WTC11 (cell line): ENCODE measurements around the gene DCXR. TPM values are rescaled to one million over a fixed set of nuclear protein-coding genes. Genes with fewer than 3 reads are reported as not detected.

ENCODE experiments used
- ATAC-seq: fragments of 200-7000 bp; cut with Tn5 transposase; 2 replicates; pipeline ENCODE4 v1.10.0; 2021; ENCODE audit warnings: mild to moderate bottlenecking, moderate library complexity
- CTCF ChIA-PET: fragments of 300-600 bp; sonication (Branson Sonifier 250); formaldehyde crosslinking; loops from one replicate; lab custom pipeline; 2021; ENCODE audit warnings: antibody characterized with exemption; lab: Charles Lee
- POLR2A ChIA-PET: fragments of 350-600 bp; sonication (Branson Sonifier 250); formaldehyde crosslinking; loops from one replicate; lab custom pipeline; 2021; ENCODE audit warnings: antibody characterized with exemption; lab: Charles Lee
- DNase-seq: peaks from one replicate; pipeline ENCODE4 v3.0.0; 2021; ENCODE audit warnings: low spot score
- H3K27ac Mint-ChIP-seq: 2 replicates; pipeline ENCODE4 v1.8.0; 2021; ENCODE audit warnings: mixed read lengths
- H3K27me3 Mint-ChIP-seq: 2 replicates; pipeline ENCODE4 v1.8.0; 2021; ENCODE audit warnings: low read depth, mild to moderate bottlenecking, moderate library complexity, mixed read lengths
- H3K36me3 Mint-ChIP-seq: 2 replicates; pipeline ENCODE4 v1.8.0; 2021; ENCODE audit warnings: mixed read lengths
- H3K4me1 Mint-ChIP-seq: 2 replicates; pipeline ENCODE4 v1.8.0; 2022; ENCODE audit warnings: mixed read lengths
- H3K4me3 Mint-ChIP-seq: 2 replicates; pipeline ENCODE4 v1.8.0; 2021; ENCODE audit warnings: mild to moderate bottlenecking, moderate library complexity, mixed read lengths
- H3K9me3 Mint-ChIP-seq: 2 replicates; pipeline ENCODE4 v1.8.0; 2021; ENCODE audit warnings: mixed read lengths
- ATF1 ChIP-seq: sonication (generic); formaldehyde crosslinking; IDR thresholded peaks from 2 replicates; pipeline ENCODE4 v1.8.1; 2023; ENCODE audit warnings: mild to moderate bottlenecking, moderate library complexity, missing genetic modification reagents
- CBFB ChIP-seq: sonication (generic); formaldehyde crosslinking; IDR thresholded peaks from 2 replicates; pipeline ENCODE4 v1.8.1; 2022; ENCODE audit warnings: mild to moderate bottlenecking, low read depth, missing genetic modification reagents
- CREB1 ChIP-seq: sonication (generic); formaldehyde crosslinking; IDR thresholded peaks from 2 replicates; pipeline ENCODE4 v1.8.0; 2023; ENCODE audit warnings: mild to moderate bottlenecking, missing genetic modification reagents
- CTCF ChIP-seq: fragments of 200-600 bp; IDR thresholded peaks from 2 replicates; pipeline ENCODE4 v1.8.0; 2022; ENCODE audit warnings: antibody characterized with exemption
- FOXP1 ChIP-seq: sonication (generic); formaldehyde crosslinking; IDR thresholded peaks from 2 replicates; pipeline ENCODE4 v1.8.0; 2022; ENCODE audit warnings: missing genetic modification reagents, mild to moderate bottlenecking, moderate library complexity, borderline replicate concordance
- GABPB1 ChIP-seq: sonication (generic); formaldehyde crosslinking; IDR thresholded peaks from 2 replicates; pipeline ENCODE4 v1.8.1; 2023; ENCODE audit warnings: mild to moderate bottlenecking, missing genetic modification reagents
- HMGXB4 ChIP-seq: sonication (generic); formaldehyde crosslinking; IDR thresholded peaks from 2 replicates; pipeline ENCODE4 v1.8.1; 2023; ENCODE audit warnings: mild to moderate bottlenecking, moderate library complexity, missing genetic modification reagents
- IRF1 ChIP-seq: sonication (generic); formaldehyde crosslinking; IDR thresholded peaks from 2 replicates; pipeline ENCODE4 v1.8.0; 2023; ENCODE audit warnings: missing genetic modification reagents
- IRF2 ChIP-seq: sonication (generic); formaldehyde crosslinking; IDR thresholded peaks from 2 replicates; pipeline ENCODE4 v1.8.0; 2022; ENCODE audit warnings: low read depth, missing genetic modification reagents, borderline replicate concordance
- JAZF1 ChIP-seq: fragments of 250-450 bp; sonication (Bioruptor Pico); IDR thresholded peaks from 2 replicates; pipeline ENCODE4 v1.9.0; 2021; ENCODE audit warnings: moderate library complexity, mild to moderate bottlenecking, inconsistent platforms
- KAT7 ChIP-seq: sonication (generic); formaldehyde crosslinking; IDR thresholded peaks from 2 replicates; pipeline ENCODE4 v1.8.1; 2023; ENCODE audit warnings: missing genetic modification reagents, mild to moderate bottlenecking, borderline replicate concordance
- MLX ChIP-seq: sonication (generic); formaldehyde crosslinking; IDR thresholded peaks from 2 replicates; pipeline ENCODE4 v1.8.1; 2023; ENCODE audit warnings: mild to moderate bottlenecking, missing genetic modification reagents, moderate library complexity
- NR1H2 ChIP-seq: sonication (generic); formaldehyde crosslinking; IDR thresholded peaks from 2 replicates; pipeline ENCODE4 v1.9.0; 2021; ENCODE audit warnings: mild to moderate bottlenecking, moderate library complexity, missing genetic modification reagents
- PREB ChIP-seq: sonication (generic); formaldehyde crosslinking; IDR thresholded peaks from 2 replicates; pipeline ENCODE4 v1.8.1; 2022; ENCODE audit warnings: mild to moderate bottlenecking, missing genetic modification reagents, moderate library complexity, borderline replicate concordance
- PRRX2 ChIP-seq: fragments of 250-450 bp; sonication (Bioruptor Pico); IDR thresholded peaks from 2 replicates; pipeline ENCODE4 v1.8.0; 2021; ENCODE audit warnings: mild to moderate bottlenecking
- SP1 ChIP-seq: sonication (generic); formaldehyde crosslinking; conservative IDR thresholded peaks from 2 replicates; pipeline ENCODE4 v1.8.1; 2022; ENCODE audit warnings: missing genetic modification reagents
- TP53 ChIP-seq: sonication (generic); formaldehyde crosslinking; IDR thresholded peaks from 2 replicates; pipeline ENCODE4 v1.8.1; 2023; ENCODE audit warnings: mild to moderate bottlenecking, missing genetic modification reagents
- ZMAT4 ChIP-seq: fragments of 250-450 bp; sonication (Bioruptor Pico); IDR thresholded peaks from 2 replicates; pipeline ENCODE4 v1.9.0; 2021; ENCODE audit warnings: mild to moderate bottlenecking
- ZNF281 ChIP-seq: sonication (generic); formaldehyde crosslinking; IDR thresholded peaks from 2 replicates; pipeline ENCODE4 v1.8.0; 2023; ENCODE audit warnings: mild to moderate bottlenecking, missing genetic modification reagents
- ZNF671 ChIP-seq: fragments of 250-450 bp; sonication (Bioruptor Pico); IDR thresholded peaks from 2 replicates; pipeline ENCODE4 v1.8.0; 2021; ENCODE audit warnings: mild to moderate bottlenecking
- ZSCAN18 ChIP-seq: fragments of 250-450 bp; sonication (Bioruptor Pico); IDR thresholded peaks from 2 replicates; pipeline ENCODE4 v2.1.2; 2022; ENCODE audit warnings: mild to moderate bottlenecking, moderate library complexity
- total RNA-seq: library from RNA; stranded (reverse); gene quantifications from 3 replicates; pipeline ENCODE4 v1.2.3, GENCODE V29; 2021

Gene DCXR
- total RNA-seq, 1 experiment from 2014 or later = 130 TPM

GRCh38 chr17:82055023-82055964 is 17.8 kb upstream of the DCXR start:
- POLR2A ChIA-PET = no interaction called here

GRCh38 chr17:82054351-82055022 is 17.0 kb upstream of the DCXR start:
- CTCF ChIA-PET = interaction anchor here (5.8 kb wide), 1 partner anchor 24 kb away, joined by 31 read pairs; the partner anchor contains the start of gene RAC3
- TF ChIP-seq PRRX2 (CRISPR knock-in tag) (no peak), JAZF1 (CRISPR knock-in tag) (no peak), IRF1 (CRISPR knock-in tag) (no peak), ZMAT4 (CRISPR knock-in tag) (no peak), FOXP1 (CRISPR knock-in tag) (no peak), NR1H2 (CRISPR knock-in tag) (no peak), GABPB1 (no peak), TP53 (CRISPR knock-in tag) (no peak), ZNF671 (CRISPR knock-in tag) (no peak), IRF2 (CRISPR knock-in tag) (no peak), CBFB (CRISPR knock-in tag) (no peak), HMGXB4 (CRISPR knock-in tag) (no peak), CTCF (no peak), PREB (CRISPR knock-in tag) (no peak), KAT7 (no peak), ZSCAN18 (CRISPR knock-in tag) (no peak), ZNF281 (CRISPR knock-in tag) (no peak)

More at GRCh38 chr17:82055023-82055964, 17.8 kb upstream of the DCXR start:
- H3K27me3 Mint-ChIP-seq = no peaks in the 10 kb centered on the region
- ATAC-seq (no peak), DNase-seq (no peak)
- TF ChIP-seq ATF1 (CRISPR knock-in tag) (0 out of 2 replicates have a peak, but pooled peaks have one; percentile 30), CREB1 (CRISPR knock-in tag) (no peak), MLX (CRISPR knock-in tag) (no peak), SP1 (no peak)
- TF ChIP-seq, all 79 proteins: peak for 1
- H3K4me1 Mint-ChIP-seq = peaks cover 4% of the 10 kb centered on the region
- CTCF ChIA-PET = interaction anchor here (2.9 to 5.8 kb wide), 2 partner anchors 18 to 25 kb away, joined by 11 to 31 read pairs; partner anchors contain the start of genes DCXR and RAC3
- H3K4me3 Mint-ChIP-seq = no peak overlapping the region
- H3K27ac Mint-ChIP-seq = no peak overlapping the region
- peaks cover 8% of the 10 kb centered on the region; the same call in 1 of the 2 replicates for H3K36me3 Mint-ChIP-seq
- no peaks in the 10 kb centered on the region for H3K9me3 Mint-ChIP-seq

More at GRCh38 chr17:82054351-82055022, 17.0 kb upstream of the DCXR start:
- H3K27ac Mint-ChIP-seq = no peak overlapping the region
- H3K4me3 Mint-ChIP-seq = no peak overlapping the region
- POLR2A ChIA-PET = interaction anchor here (0.5 to 1.6 kb wide), 2 partner anchors 17 to 323 kb away, joined by 3 to 5 read pairs; partner anchors contain the start of gene DCXR
- H3K36me3 Mint-ChIP-seq = peaks cover 5% of the 10 kb centered on the region; the same call in 1 of the 2 replicates
- H3K27me3 Mint-ChIP-seq = no peaks in the 10 kb centered on the region
- H3K9me3 Mint-ChIP-seq = no peaks in the 10 kb centered on the region
- ATAC-seq = no peak
- DNase-seq = no peak
- H3K4me1 Mint-ChIP-seq = peaks cover 4% of the 10 kb centered on the region
